Heart right ventricle (tissue), 16 donors: ENCODE measurements around the gene ZNF562. TPM values are rescaled to one million over a fixed set of nuclear protein-coding genes. Genes with fewer than 3 reads are reported as not detected.

Experiments
- ATAC-seq, 8 donors: fragments of 200-7000 bp; cut with Tn5 transposase; one replicate each; pipeline ENCODE4 v1.9.1; 2020; ENCODE audit warnings: mild to moderate bottlenecking in 8 of 8, moderate library complexity in 8 of 8, moderate number of reproducible peaks in 1 of 8
- DNase-seq, 2 donors: peaks; one replicate each; pipeline ENCODE4 v3.0.0-alpha.2; 2020
- H3K27ac ChIP-seq, 10 donors: fragments of 200-600 bp; sonication (generic) in 2 of 10; one replicate each; pipeline versions ENCODE4 v1.5.0 to v1.8.0; 2020 to 2022; ENCODE audit warnings: mild to moderate bottlenecking in 3 of 10
- H3K27me3 ChIP-seq, 7 donors: fragments of 200-600 bp; one replicate each; pipeline ENCODE4 v1.8.0; 2021 to 2022; ENCODE audit warnings: mild to moderate bottlenecking in 2 of 7
- H3K36me3 ChIP-seq, 9 donors: fragments of 200-600 bp; sonication (generic) in 1 of 9; one replicate each; pipeline versions ENCODE4 v1.5.0 to v1.8.0; 2020 to 2022; ENCODE audit warnings: mild to moderate bottlenecking in 2 of 9
- H3K4me1 ChIP-seq, 9 donors: fragments of 200-600 bp; sonication (generic) in 1 of 9; one replicate each; pipeline versions ENCODE4 v1.5.0 to v1.8.0; 2020 to 2022; ENCODE audit warnings: mild to moderate bottlenecking in 4 of 9
- H3K4me3 ChIP-seq, 10 donors: fragments of 200-600 bp; sonication (generic) in 2 of 10; one replicate each; pipeline versions ENCODE4 v1.5.0 to v1.8.0; 2020 to 2022; ENCODE audit warnings: mild to moderate bottlenecking in 7 of 10, moderate library complexity in 2 of 10
- H3K9me3 ChIP-seq, 11 donors: fragments of 200-600 bp in 10 of 11; sonication (generic) in 2 of 11; one replicate each; pipeline versions ENCODE4 v1.5.0 to v1.8.0; 2013 to 2022; ENCODE audit warnings: mild to moderate bottlenecking in 2 of 11, control low read depth in 1 of 11, moderate library complexity in 1 of 11
- CTCF ChIP-seq, 9 donors: fragments of 200-600 bp; sonication (generic) in 2 of 9; IDR thresholded peaks; one replicate each; pipeline versions ENCODE4 v1.5.0 to v1.8.0; 2021 to 2022; ENCODE audit warnings: antibody characterized with exemption in 9 of 9, mild to moderate bottlenecking in 5 of 9, moderate library complexity in 1 of 9
- WGBS, 2 donors: extraction: QIAGEN DNeasy Blood & Tissue Kit; methylation state at CpG; one replicate each; pipeline ENCODE4 v1.1.7; 2013; ENCODE audit warnings: inconsistent platforms in 1 of 2; 5-methylcytosine and 5-hydroxymethylcytosine counted together
- intact Hi-C, 10 donors: fragments of 100-400 bp; cut with DNase I; formaldehyde crosslinking; loops; one replicate each; pipeline versions ENCODE4 v1.11.1 to v1.14.2; 2022
- polyA plus RNA-seq, 2 donors: library from polyadenylated mRNA; stranded (reverse); fragments of 200-250 nt; gene quantifications; one replicate each; pipeline ENCODE4 v1.2.3, GENCODE V29; 2013
- total RNA-seq, 10 donors: library from RNA; stranded (reverse); fragmentation: NEBNext Ultra II Directional in 3 of 10; extraction: Animal tissue kit (Norgen Biotek cat#: 25700) in 3 of 10; gene quantifications; one replicate each; pipeline versions ENCODE4 v1.2.1 to v1.2.4, GENCODE V29; 2021 to 2023
- donor health status: Arrhythmogenic right ventricular cardiomyopathy.
- donor health status: ischemic (EF 13 %, LVEDD 7.1; RV severe dilation, severe dysfunction).
- donor health status: healthy with polysubstance abuse.
- donor health status: DM: no; HTN: yes; CAD: no.
- donor health status: DM: no; HTN: no; CAD: no.
- donor health status: ischemic (EF 25% LVEDD 6.9; RV normal size, moderate dysfunction).
- donor health status: ischemic (EF 25% LVEDD 5.7; RV mildly dilated, moderate dysfunction).
- donor health status: healthy.
- donor health status: DM: yes; HTN: yes; CAD: no.
- donor health status: Ischemic cardiomyopathy.
- donor health status: ischemic (EF 35%, LVEDD 5.7; RV mildly dilated, moderate dysfunction).
- donor health status: nonischemic (EF 11% LVEDD 7.7; RV severe dilation, severe dysfunction).
- donor health status: DM: yes; HTN: yes; CAD: no.
- donor health status: PGD.
- donor health status: ischemic (EF 29% LVEDD 5.4; RV normal size, mild dysfunction).
- donor health status: nonischemic (EF 23%, LVEDD 6.1; RV moderate dilation, normal function).

Gene ZNF562
- total and polyA plus RNA-seq, 12 donors, result 3.4 to 24.3 (median 20.4) TPM

GRCh38 chr19:9627856-9628255 is 47.0 kb downstream of the ZNF562 start:
- H3K4me1 ChIP-seq, result peaks cover 0 to 9% (median 0%) of the 10 kb centered on the region in 9 donors
- ATAC-seq (no peak), DNase-seq (no peak)
- no peaks in the 10 kb centered on the region for H3K27me3 ChIP-seq
- H3K9me3 ChIP-seq, result no peaks in the 10 kb centered on the region
- intact Hi-C loops, result loop anchor here in 6 of 10 donors (2.0 to 10.0 kb wide), 4 partner anchors 47 to 169 kb away; partner anchors contain the start of gene ZNF562 (in 2 of the 6)
- H3K36me3 ChIP-seq, result peaks cover 0 to 27% (median 0%) of the 10 kb centered on the region in 9 donors
- WGBS, 2 donors, result 63 to 76% methylated on average over 2 of the region's 2 CpGs
- H3K27ac ChIP-seq, result no peak overlapping the region
- TF ChIP-seq CTCF (IDR thresholded peaks at IDR 0.05), result no peak
- H3K4me3 ChIP-seq, result no peak overlapping the region

GRCh38 chr19:9622531-9622930 is 52.4 kb downstream of the ZNF562 start:
- 56 to 72% methylated on average over 2 of the region's 2 CpGs for WGBS, 2 donors
- TF ChIP-seq CTCF (IDR thresholded peaks at IDR 0.05), result no peak
- Histone ChIP-seq H3K4me3 (no peak overlapping the region), H3K4me1 (peaks cover 3 to 40% (median 23%) of the 10 kb centered on the region in 9 donors), H3K27me3 (no peaks in the 10 kb centered on the region), H3K36me3 (peaks cover 0 to 29% (median 19%) of the 10 kb centered on the region in 9 donors), H3K9me3 (no peaks in the 10 kb centered on the region), H3K27ac (peak overlapping the region in 6 of 10 donors; percentile 89 to 98 (median 94))
- no peak for ATAC-seq
- no peak for DNase-seq
- intact Hi-C loops, result loop anchor here in 6 of 10 donors (5.0 to 10.0 kb wide), 5 partner anchors 35 to 145 kb away; partner anchors contain the start of genes ZNF562 (in 2 of the 6), ZNF121 (in 1 of the 6) and ZNF846 (in 1 of the 6)

GRCh38 chr19:9621156-9622037 is 53.5 kb downstream of the ZNF562 start, which contains the start of gene ZNF561:
Gene ZNF561 (minus strand): TSS chr19:9621232. CDS start chr19:9619456, 1,776 bp downstream.
- WGBS, 2 donors, result 1% methylated on average over 33 of the region's 33 CpGs
- Histone ChIP-seq H3K27me3 (no peaks in the 10 kb centered on the region), H3K27ac (peak within 1 kb of the TSS; percentile 79 to 98 (median 94)), H3K9me3 (no peaks in the 10 kb centered on the region), H3K4me1 (peaks cover 3 to 40% (median 23%) of the 10 kb centered on the region in 9 donors), H3K36me3 (peaks cover 0 to 33% (median 29%) of the 10 kb centered on the region in 9 donors), H3K4me3 (peak within 1 kb of the TSS; percentile 41 to 97 (median 84))
- ATAC-seq, result peak; percentile 93 to 97 (median 96)
- TF ChIP-seq CTCF (IDR thresholded peaks at IDR 0.05), result no peak
- intact Hi-C loops, result loop anchor here in 6 of 10 donors (2.0 to 10.0 kb wide), 9 partner anchors 34 to 187 kb away; partner anchors contain the start of genes ZNF562 (in 3 of the 6), ZNF121 (in 2 of the 6), ZNF266 (in 1 of the 6) and ZNF846 (in 1 of the 6)
- DNase-seq, result peak; percentile 87 to 89

GRCh38 chr19:9620842-9621155 is 54.1 kb downstream of the ZNF562 start:
- H3K27me3 ChIP-seq, result no peaks in the 10 kb centered on the region
- H3K36me3 ChIP-seq, result peaks cover 0 to 39% (median 35%) of the 10 kb centered on the region in 9 donors
- ATAC-seq, result peak in 2 of 8 donors; percentile 65 to 78
- DNase-seq, result no peak
- TF ChIP-seq CTCF (IDR thresholded peaks at IDR 0.05), result no peak
- intact Hi-C loops, result loop anchor here in 6 of 10 donors (2.0 to 10.0 kb wide), 9 partner anchors 33 to 186 kb away; partner anchors contain the start of genes ZNF562 (in 3 of the 6), ZNF121 (in 2 of the 6), ZNF266 (in 1 of the 6) and ZNF846 (in 1 of the 6)
- peak overlapping the region; percentile 41 to 97 (median 84) for H3K4me3 ChIP-seq
- no peaks in the 10 kb centered on the region for H3K9me3 ChIP-seq
- WGBS, 2 donors, result 0 to 1% methylated on average over 16 of the region's 16 CpGs
- peaks cover 3 to 35% (median 23%) of the 10 kb centered on the region in 9 donors for H3K4me1 ChIP-seq
- peak overlapping the region; percentile 79 to 98 (median 94) for H3K27ac ChIP-seq
